ENCODE data around the gene CMIP. TPM values are rescaled to one million over a fixed set of nuclear protein-coding genes. Genes with fewer than 3 reads are reported as not detected.

The CMIP gene
- polyA plus RNA-seq, 1 donor from 2014 or later, result 15.1 TPM

DNA sequence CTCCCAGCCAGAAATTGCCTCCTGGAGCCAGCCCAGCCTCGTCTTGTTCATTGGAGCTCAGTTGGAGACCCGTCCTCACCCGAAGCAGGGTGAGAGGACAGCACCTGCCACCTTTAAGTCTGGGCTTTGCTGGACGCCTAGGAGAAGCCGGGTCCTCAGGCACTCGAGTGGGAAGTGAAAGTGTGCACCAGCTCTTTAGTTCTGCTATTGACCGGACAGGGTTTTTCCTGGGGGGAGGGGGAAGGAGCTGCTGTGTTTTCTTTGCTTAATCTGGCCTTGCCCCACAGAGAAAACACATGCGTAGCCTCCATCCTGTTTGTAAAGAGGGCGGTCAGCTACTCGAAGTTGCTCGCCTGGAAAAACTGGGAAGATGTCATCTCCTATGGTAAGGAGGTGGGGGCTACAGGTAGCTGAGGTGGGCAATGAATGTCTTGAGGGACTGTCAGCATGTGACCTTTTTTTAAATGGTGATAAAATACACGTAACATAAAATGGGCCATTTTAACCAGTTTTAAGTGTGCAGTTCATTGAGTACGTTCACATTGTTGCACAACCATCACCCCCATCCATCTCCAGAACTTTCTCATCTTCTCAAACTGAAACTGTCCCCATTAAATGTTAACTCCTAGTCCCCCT is 34.4 kb downstream of the CMIP start:
- Histone ChIP-seq H3K27me3 (ENCODE audit: insufficient read depth, low read depth, low read length) (no peaks in the 10 kb centered on the region), H3K36me3 (ENCODE audit: insufficient read depth, low read length) (no peaks in the 10 kb centered on the region), H3K9ac (ENCODE audit: low read length) (no peak overlapping the region), H3K4me3 (ENCODE audit: low read length) (no peak overlapping the region), H3K27ac (ENCODE audit: low read length) (no peak overlapping the region), H4K20me1 (ENCODE audit: insufficient read depth) (peaks cover 21% of the 10 kb centered on the region), H3F3A (ENCODE audit: insufficient read depth, low read length, poor library complexity, severe bottlenecking) (no peaks in the 10 kb centered on the region), H3K4me2 (ENCODE audit: low read length) (no peak overlapping the region), H3K9me3 (ENCODE audit: low read length) (no peaks in the 10 kb centered on the region), H3K9me2 (ENCODE audit: insufficient read depth, low read length) (no peaks in the 10 kb centered on the region), H3K79me2 (replicated peaks; ENCODE audit: insufficient read depth, low read length) (peaks cover 58% of the 10 kb centered on the region), H2AFZ (ENCODE audit: low read depth, low read length) (no peak overlapping the region)
- TF ChIP-seq, protein P1, sequence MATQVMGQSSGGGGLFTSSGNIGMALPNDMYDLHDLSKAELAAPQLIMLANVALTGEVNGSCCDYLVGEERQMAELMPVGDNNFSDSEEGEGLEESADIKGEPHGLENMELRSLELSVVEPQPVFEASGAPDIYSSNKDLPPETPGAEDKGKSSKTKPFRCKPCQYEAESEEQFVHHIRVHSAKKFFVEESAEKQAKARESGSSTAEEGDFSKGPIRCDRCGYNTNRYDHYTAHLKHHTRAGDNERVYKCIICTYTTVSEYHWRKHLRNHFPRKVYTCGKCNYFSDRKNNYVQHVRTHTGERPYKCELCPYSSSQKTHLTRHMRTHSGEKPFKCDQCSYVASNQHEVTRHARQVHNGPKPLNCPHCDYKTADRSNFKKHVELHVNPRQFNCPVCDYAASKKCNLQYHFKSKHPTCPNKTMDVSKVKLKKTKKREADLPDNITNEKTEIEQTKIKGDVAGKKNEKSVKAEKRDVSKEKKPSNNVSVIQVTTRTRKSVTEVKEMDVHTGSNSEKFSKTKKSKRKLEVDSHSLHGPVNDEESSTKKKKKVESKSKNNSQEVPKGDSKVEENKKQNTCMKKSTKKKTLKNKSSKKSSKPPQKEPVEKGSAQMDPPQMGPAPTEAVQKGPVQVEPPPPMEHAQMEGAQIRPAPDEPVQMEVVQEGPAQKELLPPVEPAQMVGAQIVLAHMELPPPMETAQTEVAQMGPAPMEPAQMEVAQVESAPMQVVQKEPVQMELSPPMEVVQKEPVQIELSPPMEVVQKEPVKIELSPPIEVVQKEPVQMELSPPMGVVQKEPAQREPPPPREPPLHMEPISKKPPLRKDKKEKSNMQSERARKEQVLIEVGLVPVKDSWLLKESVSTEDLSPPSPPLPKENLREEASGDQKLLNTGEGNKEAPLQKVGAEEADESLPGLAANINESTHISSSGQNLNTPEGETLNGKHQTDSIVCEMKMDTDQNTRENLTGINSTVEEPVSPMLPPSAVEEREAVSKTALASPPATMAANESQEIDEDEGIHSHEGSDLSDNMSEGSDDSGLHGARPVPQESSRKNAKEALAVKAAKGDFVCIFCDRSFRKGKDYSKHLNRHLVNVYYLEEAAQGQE (IDR thresholded peaks at IDR 0.05; ENCODE audit: borderline replicate concordance), result no peak
- no peak for TF ChIP-seq SMC3 (conservative IDR thresholded peaks at IDR 0.05; ENCODE audit: poor library complexity)
- no peak for TF ChIP-seq POLR2AphosphoS5 (IDR thresholded peaks at IDR 0.05)
- TF ChIP-seq, protein P2, sequence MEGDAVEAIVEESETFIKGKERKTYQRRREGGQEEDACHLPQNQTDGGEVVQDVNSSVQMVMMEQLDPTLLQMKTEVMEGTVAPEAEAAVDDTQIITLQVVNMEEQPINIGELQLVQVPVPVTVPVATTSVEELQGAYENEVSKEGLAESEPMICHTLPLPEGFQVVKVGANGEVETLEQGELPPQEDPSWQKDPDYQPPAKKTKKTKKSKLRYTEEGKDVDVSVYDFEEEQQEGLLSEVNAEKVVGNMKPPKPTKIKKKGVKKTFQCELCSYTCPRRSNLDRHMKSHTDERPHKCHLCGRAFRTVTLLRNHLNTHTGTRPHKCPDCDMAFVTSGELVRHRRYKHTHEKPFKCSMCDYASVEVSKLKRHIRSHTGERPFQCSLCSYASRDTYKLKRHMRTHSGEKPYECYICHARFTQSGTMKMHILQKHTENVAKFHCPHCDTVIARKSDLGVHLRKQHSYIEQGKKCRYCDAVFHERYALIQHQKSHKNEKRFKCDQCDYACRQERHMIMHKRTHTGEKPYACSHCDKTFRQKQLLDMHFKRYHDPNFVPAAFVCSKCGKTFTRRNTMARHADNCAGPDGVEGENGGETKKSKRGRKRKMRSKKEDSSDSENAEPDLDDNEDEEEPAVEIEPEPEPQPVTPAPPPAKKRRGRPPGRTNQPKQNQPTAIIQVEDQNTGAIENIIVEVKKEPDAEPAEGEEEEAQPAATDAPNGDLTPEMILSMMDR (IDR thresholded peaks at IDR 0.05; ENCODE audit: poor library complexity, severe bottlenecking), result no peak
- TF ChIP-seq RAD21 (conservative IDR thresholded peaks at IDR 0.05), result no peak
- no peak for TF ChIP-seq TAF1 (IDR thresholded peaks at IDR 0.05; ENCODE audit: low read depth)
- no peak for TF ChIP-seq MXI1 (conservative IDR thresholded peaks at IDR 0.05; ENCODE audit: poor library complexity, severe bottlenecking)
- TF ChIP-seq EP300 (conservative IDR thresholded peaks at IDR 0.05; ENCODE audit: poor library complexity, severe bottlenecking), result no peak
- TF ChIP-seq EZH2 (IDR thresholded peaks at IDR 0.05; ENCODE audit: borderline replicate concordance, insufficient read depth, low read length, poor library complexity, severe bottlenecking), result no peak

DNA sequence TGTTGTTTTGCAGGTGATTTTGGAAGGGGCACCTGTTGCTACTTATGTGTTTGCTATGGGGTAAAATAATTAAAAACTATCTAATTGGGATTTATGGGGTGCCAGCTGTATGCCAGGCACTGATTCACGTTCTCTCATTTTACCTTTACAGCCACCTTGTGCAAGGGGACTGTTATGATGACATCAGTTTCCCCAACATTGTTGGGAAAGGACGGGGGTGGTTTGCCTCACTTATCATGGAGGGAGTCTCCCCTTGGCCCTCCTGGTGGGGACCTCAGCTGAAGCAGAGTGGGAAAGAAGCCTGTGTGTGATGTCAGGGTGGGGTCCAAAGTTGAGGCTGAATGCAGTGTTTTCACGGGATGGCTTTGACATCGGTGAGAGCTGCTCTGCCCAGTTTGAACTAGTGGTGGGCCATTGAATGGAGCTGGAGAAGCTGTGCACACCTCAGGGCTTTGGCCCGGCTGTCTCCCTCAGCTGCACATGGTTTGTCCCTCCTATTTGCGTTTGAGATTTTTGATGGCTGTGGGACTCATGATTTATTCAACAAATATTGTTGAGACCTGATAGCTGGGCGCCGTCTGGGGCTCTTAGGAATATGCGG is 36.1 kb downstream of the CMIP start:
- no peaks in the 10 kb centered on the region for H3K9me2 ChIP-seq (ENCODE audit: insufficient read depth, low read length)
- peaks cover 26% of the 10 kb centered on the region for H4K20me1 ChIP-seq (ENCODE audit: insufficient read depth)
- no peaks in the 10 kb centered on the region for H3F3A ChIP-seq (ENCODE audit: insufficient read depth, low read length, poor library complexity, severe bottlenecking)
- H3K36me3 ChIP-seq (ENCODE audit: insufficient read depth, low read length), result no peaks in the 10 kb centered on the region
- H3K79me2 ChIP-seq (replicated peaks; ENCODE audit: insufficient read depth, low read length), result peaks cover 59% of the 10 kb centered on the region
- no peak overlapping the region for H3K9ac ChIP-seq (ENCODE audit: low read length)
- H3K4me2 ChIP-seq (ENCODE audit: low read length), result no peak overlapping the region
- TF ChIP-seq EP300 (conservative IDR thresholded peaks at IDR 0.05; ENCODE audit: poor library complexity, severe bottlenecking) (no peak), POLR2AphosphoS5 (IDR thresholded peaks at IDR 0.05) (no peak), MXI1 (conservative IDR thresholded peaks at IDR 0.05; ENCODE audit: poor library complexity, severe bottlenecking) (no peak), SMC3 (conservative IDR thresholded peaks at IDR 0.05; ENCODE audit: poor library complexity) (no peak), RAD21 (conservative IDR thresholded peaks at IDR 0.05) (no peak), EZH2 (IDR thresholded peaks at IDR 0.05; ENCODE audit: borderline replicate concordance, insufficient read depth, low read length, poor library complexity, severe bottlenecking) (no peak), TAF1 (IDR thresholded peaks at IDR 0.05; ENCODE audit: low read depth) (no peak)
- TF ChIP-seq, protein P1 (IDR thresholded peaks at IDR 0.05; ENCODE audit: borderline replicate concordance), result no peak
- TF ChIP-seq, protein P2 (IDR thresholded peaks at IDR 0.05; ENCODE audit: poor library complexity, severe bottlenecking), result no peak
- no peak overlapping the region for H2AFZ ChIP-seq (ENCODE audit: low read depth, low read length)
- no peaks in the 10 kb centered on the region for H3K27me3 ChIP-seq (ENCODE audit: insufficient read depth, low read depth, low read length)
- no peak overlapping the region for H3K27ac ChIP-seq (ENCODE audit: low read length)
- no peak overlapping the region for H3K4me3 ChIP-seq (ENCODE audit: low read length)
- no peaks in the 10 kb centered on the region for H3K9me3 ChIP-seq (ENCODE audit: low read length)
